Activated CD8-positive, alpha-beta T cell treated with anti-CD3 and anti-CD28 coated beads for 36 hours (primary cell): ENCODE results near the gene GMPR. TPM values are rescaled to one million over a fixed set of nuclear protein-coding genes. Genes with fewer than 3 reads are reported as not detected.
A peak's percentile ranks its signal among the peaks of the same experiment; 100 is the strongest.

ENCODE experiments used
- ATAC-seq: fragments of 200-7000 bp; cut with Tn5 transposase; one replicate; pipeline ENCODE4 v1.10.0; 2021; ENCODE audit warnings: mild to moderate bottlenecking, moderate library complexity
- CTCF ChIA-PET: fragments of 350-600 bp; sonication (Branson Sonifier 250); formaldehyde crosslinking; loops from one replicate; lab custom pipeline; 2021; ENCODE audit warnings: antibody characterized with exemption; lab: Charles Lee
- POLR2A ChIA-PET: fragments of 350-600 bp; sonication (Branson Sonifier 250); formaldehyde crosslinking; loops from one replicate; lab custom pipeline; 2021; ENCODE audit warnings: antibody characterized with exemption; lab: Charles Lee
- DNase-seq: peaks from one replicate; pipeline ENCODE4 v3.0.0-alpha.2; 2020
- H3K27ac Mint-ChIP-seq: one replicate; pipeline ENCODE4 v1.8.0; 2021; ENCODE audit warnings: mild to moderate bottlenecking, mixed read lengths
- H3K27me3 Mint-ChIP-seq: one replicate; pipeline ENCODE4 v1.8.0; 2021; ENCODE audit warnings: mixed read lengths
- H3K36me3 Mint-ChIP-seq: one replicate; pipeline ENCODE4 v1.8.0; 2021; ENCODE audit warnings: low read depth, mixed read lengths
- H3K4me1 Mint-ChIP-seq: one replicate; pipeline ENCODE4 v1.8.0; 2021; ENCODE audit warnings: low read depth, mixed read lengths
- H3K4me3 Mint-ChIP-seq: one replicate; pipeline ENCODE4 v1.8.0; 2021; ENCODE audit warnings: mild to moderate bottlenecking, moderate library complexity, mixed read lengths
- H3K9me3 Mint-ChIP-seq: one replicate; pipeline ENCODE4 v1.8.0; 2021; ENCODE audit warnings: mixed read lengths
- CTCF ChIP-seq: fragments of 200-600 bp; IDR thresholded peaks from one replicate; pipeline ENCODE4 v1.8.0; 2022; ENCODE audit warnings: antibody characterized with exemption, mild to moderate bottlenecking
- intact Hi-C: fragments of 100-400 bp; cut with micrococcal nuclease; formaldehyde crosslinking; loops from one replicate; pipeline ENCODE4 v1.10.0; 2022
- total RNA-seq, 2 experiments: library from RNA; stranded (reverse); gene quantifications; one replicate each; pipeline ENCODE4 v1.2.3, GENCODE V29; 2021

GMPR gene
- total RNA-seq, 2 experiments from 2014 or later = 0.31 to 0.65 TPM

DNA sequence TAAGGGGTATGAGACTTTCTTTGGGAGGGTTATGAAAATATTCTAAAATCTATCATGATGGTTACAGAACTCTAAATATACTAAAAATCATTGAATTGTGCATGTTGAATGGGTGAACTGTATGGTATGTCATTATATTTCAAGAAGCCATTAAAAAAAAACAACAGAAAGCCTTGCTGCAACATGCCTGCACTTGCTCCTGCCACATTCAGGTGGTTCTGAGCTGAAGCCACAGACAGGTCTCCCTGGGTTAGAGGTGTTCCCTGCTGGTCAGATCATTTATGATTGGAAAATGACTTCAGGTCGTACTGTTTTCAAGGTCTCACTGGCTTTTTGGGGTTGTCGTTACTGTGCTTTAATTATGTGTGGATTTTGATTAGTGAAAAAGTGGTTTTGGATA is 13.3 kb downstream of the GMPR start:
- no peak overlapping the region for H3K27ac Mint-ChIP-seq
- ATAC-seq = no peak
- intact Hi-C loops = no loop called here
- no peaks in the 10 kb centered on the region for H3K27me3 Mint-ChIP-seq
- ChIA-PET POLR2A (interaction anchor here (0.6 kb wide), 1 partner anchor 1762 kb away, joined by 3 read pairs; no protein-coding TSS in a partner anchor), CTCF (interaction anchor here (1.2 kb wide), 1 partner anchor 46 kb away, joined by 3 read pairs; no protein-coding TSS in a partner anchor)
- H3K9me3 Mint-ChIP-seq = no peaks in the 10 kb centered on the region
- no peaks in the 10 kb centered on the region for H3K36me3 Mint-ChIP-seq
- no peak for TF ChIP-seq CTCF
- peaks cover 5% of the 10 kb centered on the region for H3K4me1 Mint-ChIP-seq
- DNase-seq = no peak
- H3K4me3 Mint-ChIP-seq = no peak overlapping the region

GRCh38 chr6:16252686-16253299 is 14.4 kb downstream of the GMPR start:
- TF ChIP-seq CTCF = no peak
- H3K27ac Mint-ChIP-seq = no peak overlapping the region
- ATAC-seq = no peak
- intact Hi-C loops = no loop called here
- ChIA-PET CTCF (interaction anchor here (1.2 kb wide), 1 partner anchor 47 kb away, joined by 3 read pairs; no protein-coding TSS in a partner anchor), POLR2A (no interaction called here)
- H3K4me1 Mint-ChIP-seq = peaks cover 5% of the 10 kb centered on the region
- H3K4me3 Mint-ChIP-seq = no peak overlapping the region
- peaks cover 3% of the 10 kb centered on the region for H3K27me3 Mint-ChIP-seq
- no peaks in the 10 kb centered on the region for H3K9me3 Mint-ChIP-seq
- DNase-seq = peak; percentile 26
- H3K36me3 Mint-ChIP-seq = no peaks in the 10 kb centered on the region

DNA sequence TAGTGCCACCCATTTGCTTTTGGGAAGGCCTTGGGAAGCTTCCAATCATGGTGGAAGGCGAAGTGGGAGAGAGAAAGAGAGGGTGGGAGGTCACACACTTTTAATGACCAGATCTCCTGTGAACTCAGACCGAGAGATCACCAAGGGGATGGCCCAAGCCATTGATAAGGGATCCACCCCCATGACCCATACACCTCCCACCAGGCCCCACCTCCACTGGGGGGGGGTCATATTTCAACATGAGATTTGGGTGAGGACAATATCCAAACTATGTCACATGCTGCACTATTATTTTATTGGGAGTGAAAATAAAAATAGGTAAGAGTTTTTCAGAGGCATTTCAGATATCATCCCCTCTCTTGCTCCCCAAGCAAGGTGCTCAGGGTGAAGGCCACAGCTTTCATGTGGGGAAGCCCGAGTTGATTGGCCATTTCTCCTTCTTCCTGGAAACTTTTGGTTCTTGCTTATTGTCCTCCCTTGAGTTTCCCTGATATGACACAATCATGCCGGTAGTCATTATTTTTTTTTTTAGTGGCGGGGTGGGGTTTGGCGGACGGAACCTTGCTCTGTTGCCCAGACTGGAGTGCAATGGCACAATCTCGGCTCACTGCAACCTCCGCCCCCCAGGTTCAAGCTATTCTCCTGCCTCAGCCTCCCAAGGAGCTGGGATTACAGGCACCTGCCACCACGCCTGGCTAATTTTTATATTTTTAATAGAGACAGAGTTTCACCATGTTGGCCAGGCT is 15.2 kb downstream of the GMPR start:
- POLR2A ChIA-PET = interaction anchor here (0.6 kb wide), 1 partner anchor 239 kb away, joined by 3 read pairs; no protein-coding TSS in a partner anchor
- CTCF ChIA-PET = no interaction called here
- no peak for ATAC-seq
- Mint-ChIP-seq H3K27ac (no peak overlapping the region), H3K4me1 (peaks cover 5% of the 10 kb centered on the region), H3K36me3 (no peaks in the 10 kb centered on the region), H3K27me3 (peaks cover 3% of the 10 kb centered on the region), H3K4me3 (no peak overlapping the region), H3K9me3 (no peaks in the 10 kb centered on the region)
- no peak for TF ChIP-seq CTCF
- intact Hi-C loops = no loop called here
- DNase-seq = no peak

GRCh38 chr6:16254535-16254934 is 16.1 kb downstream of the GMPR start:
- no peak for TF ChIP-seq CTCF
- Mint-ChIP-seq H3K27ac (no peak overlapping the region), H3K27me3 (peaks cover 3% of the 10 kb centered on the region), H3K9me3 (no peaks in the 10 kb centered on the region), H3K4me3 (no peak overlapping the region), H3K36me3 (no peaks in the 10 kb centered on the region), H3K4me1 (peaks cover 5% of the 10 kb centered on the region)
- ChIA-PET POLR2A (no interaction called here), CTCF (no interaction called here)
- intact Hi-C loops = no loop called here
- ATAC-seq (no peak), DNase-seq (no peak)

DNA sequence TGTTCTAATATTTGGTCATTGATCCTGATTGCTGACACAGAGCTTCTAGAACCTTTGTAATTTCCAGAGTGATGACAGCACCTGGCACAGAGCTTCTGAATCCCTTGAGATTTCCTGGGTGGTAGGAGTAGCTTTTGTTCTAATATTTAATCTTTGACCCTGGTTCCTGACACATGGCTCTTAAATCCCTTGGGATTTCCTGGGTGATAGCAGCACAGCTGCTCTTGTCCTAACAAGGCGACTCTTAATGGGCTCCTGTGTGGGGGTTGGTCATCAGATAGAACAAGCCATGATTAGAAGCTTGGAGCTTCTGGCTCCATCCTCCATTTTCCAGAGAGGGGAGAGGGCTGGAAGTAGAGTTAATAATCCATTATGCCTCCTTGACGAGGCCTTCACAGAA is 18.4 kb downstream of the GMPR start:
- intact Hi-C loops = no loop called here
- no peak overlapping the region for H3K4me3 Mint-ChIP-seq
- no peak for ATAC-seq
- H3K9me3 Mint-ChIP-seq = no peaks in the 10 kb centered on the region
- ChIA-PET CTCF (interaction anchor here (0.7 to 1.3 kb wide), 4 partner anchors 9 to 51 kb away, joined by 3 read pairs; no protein-coding TSS in a partner anchor), POLR2A (no interaction called here)
- no peak for DNase-seq
- no peak for TF ChIP-seq CTCF
- no peaks in the 10 kb centered on the region for H3K36me3 Mint-ChIP-seq
- peaks cover 5% of the 10 kb centered on the region for H3K4me1 Mint-ChIP-seq
- peaks cover 3% of the 10 kb centered on the region for H3K27me3 Mint-ChIP-seq
- H3K27ac Mint-ChIP-seq = no peak overlapping the region
